ENCODE results near the gene USHBP1.

The USHBP1 gene

GRCh38 chr19:17309965-17310461 lies 45.5 kb upstream of the USHBP1 start:
- H3K9me3 ChIP-seq (ENCODE audit: severe bottlenecking) = no peaks in the 10 kb centered on the region
- H3K27ac ChIP-seq (ENCODE audit: poor library complexity, severe bottlenecking) = peak overlapping the region; percentile 66
- H3K27me3 ChIP-seq (ENCODE audit: insufficient read depth, poor library complexity, severe bottlenecking) = no peaks in the 10 kb centered on the region
- DNase-seq (ENCODE audit: low spot score) (no peak), ATAC-seq (ENCODE audit: low read depth) (no peak)
- peaks cover 24% of the 10 kb centered on the region for H3K36me3 ChIP-seq (ENCODE audit: low read depth)
- peaks cover 9% of the 10 kb centered on the region for H3K4me1 ChIP-seq (ENCODE audit: insufficient read depth, poor library complexity, severe bottlenecking)
- TF ChIP-seq CTCF (IDR thresholded peaks at IDR 0.05; ENCODE audit: poor library complexity, severe bottlenecking) = no peak
- H3K4me3 ChIP-seq (ENCODE audit: severe bottlenecking) = peak overlapping the region; percentile 60

GRCh38 chr19:17309198-17309964 lies 44.8 kb upstream of the USHBP1 start, which contains the start of gene DDA1:
Gene DDA1, plus strand, starts transcription at chr19:17309563. Its CDS starts 92 bp downstream, at chr19:17309655.
- Histone ChIP-seq H3K27ac (ENCODE audit: poor library complexity, severe bottlenecking) (peak within 1 kb of the TSS; percentile 66), H3K9me3 (ENCODE audit: severe bottlenecking) (no peaks in the 10 kb centered on the region), H3K4me3 (ENCODE audit: severe bottlenecking) (peak within 1 kb of the TSS; percentile 60), H3K36me3 (ENCODE audit: low read depth) (peaks cover 19% of the 10 kb centered on the region), H3K4me1 (ENCODE audit: insufficient read depth, poor library complexity, severe bottlenecking) (peaks cover 11% of the 10 kb centered on the region), H3K27me3 (ENCODE audit: insufficient read depth, poor library complexity, severe bottlenecking) (no peaks in the 10 kb centered on the region)
- DNase-seq (ENCODE audit: low spot score) = peak; percentile 99
- peak; percentile 80 for ATAC-seq (ENCODE audit: low read depth)
- TF ChIP-seq CTCF (IDR thresholded peaks at IDR 0.05; ENCODE audit: poor library complexity, severe bottlenecking) = no peak

- TF ChIP-seq CTCF (IDR thresholded peaks at IDR 0.05; ENCODE audit: poor library complexity, severe bottlenecking) = no peak
- Histone ChIP-seq H3K27me3 (ENCODE audit: insufficient read depth, poor library complexity, severe bottlenecking) (no peaks in the 10 kb centered on the region), H3K9me3 (ENCODE audit: severe bottlenecking) (no peaks in the 10 kb centered on the region), H3K36me3 (ENCODE audit: low read depth) (peaks cover 10% of the 10 kb centered on the region; the same call in 1 of the 2 replicates), H3K4me1 (ENCODE audit: insufficient read depth, poor library complexity, severe bottlenecking) (peaks cover 11% of the 10 kb centered on the region), H3K27ac (ENCODE audit: poor library complexity, severe bottlenecking) (no peak overlapping the region), H3K4me3 (ENCODE audit: severe bottlenecking) (no peak overlapping the region)
- DNase-seq (ENCODE audit: low spot score) = no peak
- no peak for ATAC-seq (ENCODE audit: low read depth)
Observed at GRCh38 chr19:17307876-17308377, 43.4 kb upstream of the USHBP1 start.

GRCh38 chr19:17306285-17306714 lies 41.8 kb upstream of the USHBP1 start:
- no peaks in the 10 kb centered on the region for H3K9me3 ChIP-seq (ENCODE audit: severe bottlenecking)
- H3K27me3 ChIP-seq (ENCODE audit: insufficient read depth, poor library complexity, severe bottlenecking) = no peaks in the 10 kb centered on the region
- peak overlapping the region; percentile 79 for H3K4me3 ChIP-seq (ENCODE audit: severe bottlenecking)
- peak overlapping the region; percentile 73 for H3K27ac ChIP-seq (ENCODE audit: poor library complexity, severe bottlenecking)
- 0 out of 2 replicates have a peak, but pooled peaks cover 3% of the 10 kb centered on the region for H3K36me3 ChIP-seq (ENCODE audit: low read depth)
- peaks cover 3% of the 10 kb centered on the region for H3K4me1 ChIP-seq (ENCODE audit: insufficient read depth, poor library complexity, severe bottlenecking)
- DNase-seq (ENCODE audit: low spot score) = no peak
- ATAC-seq (ENCODE audit: low read depth) = no peak
- no peak for TF ChIP-seq CTCF (IDR thresholded peaks at IDR 0.05; ENCODE audit: poor library complexity, severe bottlenecking)

Measured in RWPE2 (cell line).